ENCODE data around the gene LHFPL3.
"Not testable (repeated sequence)": the region's sequence is repeated elsewhere in the genome, so short reads cannot be mapped to it uniquely, and the experiment has no call there.

LHFPL3 gene

GRCh38 chr7:104906556-104906955 lies 578.2 kb downstream of the LHFPL3 start:
- DNase-seq = no peak

- DNase-seq = no peak
Measured at GRCh38 chr7:104908636-104909035, 580.2 kb downstream of the LHFPL3 start.

DNA sequence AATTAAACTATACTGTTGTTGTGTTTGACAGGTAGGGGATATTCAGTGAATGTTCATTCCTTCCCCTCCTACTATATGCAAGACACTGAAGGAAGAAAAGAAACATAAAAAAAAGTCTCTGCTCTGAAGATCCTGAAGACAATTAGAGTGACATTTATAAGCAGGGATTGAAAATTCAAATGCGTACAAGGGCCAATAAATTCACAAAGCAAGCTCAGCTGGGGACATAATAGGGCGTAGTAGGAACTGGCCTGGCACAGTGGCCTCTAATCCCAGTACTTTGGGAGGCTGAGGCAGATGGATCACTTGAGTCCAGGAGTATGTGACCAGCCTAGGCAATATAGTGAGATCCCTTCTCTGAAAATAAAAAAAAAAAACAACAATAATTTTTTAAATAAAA lies 580.7 kb downstream of the LHFPL3 start:
- no peak for DNase-seq

- DNase-seq = no peak
Measured at GRCh38 chr7:104914421-104914820, 586.0 kb downstream of the LHFPL3 start.

DNA sequence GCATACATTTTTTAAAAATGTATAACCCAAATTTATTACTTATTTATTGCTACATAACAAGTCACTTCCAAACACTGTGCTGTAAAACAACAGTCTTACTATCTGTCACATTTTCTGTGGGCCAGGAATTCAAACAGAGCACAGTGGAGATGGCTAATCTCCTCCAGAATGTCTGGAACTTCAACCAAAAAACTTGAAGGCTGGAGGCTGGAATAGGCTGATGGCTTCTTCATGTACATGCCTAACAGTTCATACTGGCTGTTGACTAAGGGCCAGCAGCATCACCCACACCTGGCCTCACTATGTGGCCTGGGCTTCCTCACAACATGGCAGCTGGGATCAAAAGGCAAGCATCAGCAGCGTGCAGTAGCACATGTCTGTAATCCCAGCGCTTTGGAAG lies 593.2 kb downstream of the LHFPL3 start:
- no peak for DNase-seq

DNA sequence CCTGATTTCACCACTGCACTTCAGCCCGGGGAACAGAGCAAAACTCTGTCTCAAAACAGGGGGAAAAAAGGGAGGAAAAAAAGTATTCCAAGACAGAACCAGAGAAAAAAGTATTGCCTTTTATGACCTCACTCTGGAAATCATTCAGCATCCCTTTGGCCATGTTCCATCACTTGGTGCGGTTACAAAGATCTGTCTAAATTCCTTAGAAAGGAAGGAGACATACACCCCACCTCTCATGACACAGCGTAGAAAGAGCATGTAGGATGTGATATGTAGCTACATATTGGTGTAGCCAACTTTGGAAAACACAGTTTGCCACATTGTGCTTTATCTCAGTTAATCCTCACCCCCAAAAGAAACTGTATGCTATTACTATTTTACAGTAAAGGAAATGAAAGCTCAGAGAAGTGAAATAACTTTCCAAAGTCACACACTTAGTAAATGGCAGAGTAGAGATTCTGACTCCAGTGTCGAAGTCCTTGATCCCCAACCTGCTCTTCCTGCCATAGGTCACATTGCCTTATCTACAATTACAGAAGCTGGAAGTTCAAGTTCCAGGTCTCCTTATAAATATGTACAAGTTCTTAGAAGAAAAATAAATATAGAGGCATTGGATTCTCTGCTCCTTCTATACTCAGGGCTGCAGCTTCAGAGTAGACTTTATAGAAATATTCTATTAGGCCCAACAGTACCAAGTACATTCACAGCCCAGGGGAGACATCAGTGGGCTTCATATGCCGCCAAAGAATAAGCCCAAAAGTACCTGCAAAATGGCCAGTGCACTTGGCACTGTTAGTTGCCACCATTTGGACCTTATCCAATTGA lies 594.0 kb downstream of the LHFPL3 start:
- DNase-seq = no peak

DNA sequence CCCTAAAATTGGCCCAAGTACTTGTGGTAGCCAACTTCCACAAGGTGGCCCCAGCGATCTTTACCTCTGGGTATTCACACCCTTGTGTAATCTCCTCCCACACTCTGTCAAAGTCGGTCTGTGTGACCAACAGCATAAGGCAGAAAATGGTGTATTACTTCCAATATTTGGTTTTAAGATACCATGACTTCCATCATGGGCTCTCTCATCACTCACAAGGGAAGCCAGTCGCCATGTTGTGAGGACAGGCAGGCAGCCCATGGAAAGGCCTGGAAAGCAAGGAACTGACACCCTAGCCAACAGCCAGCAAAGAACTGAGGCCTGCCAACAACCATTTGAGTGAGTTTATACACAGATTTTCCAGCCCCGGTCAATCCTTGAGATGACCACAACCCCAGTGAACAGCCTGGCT lies 594.6 kb downstream of the LHFPL3 start:
- peak; percentile 29 for DNase-seq

- not testable (repeated sequence) for DNase-seq
Measured at GRCh38 chr7:104926189-104926588, 597.8 kb downstream of the LHFPL3 start.

GRCh38 chr7:104926601-104927041 lies 598.2 kb downstream of the LHFPL3 start:
- DNase-seq = no peak

- peak; percentile 77 for DNase-seq
Measured at GRCh38 chr7:104927055-104927454, 598.7 kb downstream of the LHFPL3 start.

- DNase-seq = no peak
Measured at GRCh38 chr7:104928721-104929400, 600.5 kb downstream of the LHFPL3 start.

GRCh38 chr7:104929921-104930320 lies 601.5 kb downstream of the LHFPL3 start:
- no peak for DNase-seq

GRCh38 chr7:104931181-104931781 lies 602.9 kb downstream of the LHFPL3 start:
- DNase-seq = no peak

DNA sequence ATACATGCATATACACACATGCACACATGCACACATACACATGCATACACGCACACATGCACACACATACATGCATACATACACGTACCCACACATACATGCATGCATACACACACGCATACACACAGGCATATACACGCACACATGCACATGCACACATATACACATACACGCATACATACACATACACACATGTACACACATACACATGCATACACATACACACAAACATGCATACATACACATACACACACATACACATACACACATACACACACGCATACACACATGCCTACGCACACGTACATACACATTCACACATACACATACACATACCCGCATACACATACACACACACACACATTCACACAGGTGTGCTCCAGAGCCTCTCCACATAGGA lies 604.6 kb downstream of the LHFPL3 start:
- no peak for DNase-seq

GRCh38 chr7:104933521-104933988 lies 605.2 kb downstream of the LHFPL3 start:
- DNase-seq = no peak

DNA sequence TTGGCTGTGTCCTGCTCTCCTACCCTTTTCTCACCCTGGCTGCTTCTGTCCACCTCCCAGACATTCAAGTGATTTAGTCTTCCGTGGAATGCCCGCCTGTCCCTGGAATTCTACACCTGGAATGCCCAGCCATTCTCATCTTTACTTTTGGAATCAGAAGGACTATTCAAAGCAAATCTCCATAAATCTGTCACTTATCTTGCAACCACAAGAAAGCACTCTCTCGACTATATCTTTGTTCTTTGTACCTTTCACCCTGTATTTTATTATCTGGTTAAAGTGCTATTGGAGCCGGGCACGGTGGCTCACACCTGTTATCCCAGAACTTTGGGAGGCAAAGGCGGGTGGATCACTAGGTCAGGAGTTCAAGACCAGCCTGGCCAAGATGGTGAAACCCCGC lies 606.3 kb downstream of the LHFPL3 start:
- DNase-seq = no peak

- no peak for DNase-seq
Measured at GRCh38 chr7:104935276-104935675, 606.9 kb downstream of the LHFPL3 start.

DNA sequence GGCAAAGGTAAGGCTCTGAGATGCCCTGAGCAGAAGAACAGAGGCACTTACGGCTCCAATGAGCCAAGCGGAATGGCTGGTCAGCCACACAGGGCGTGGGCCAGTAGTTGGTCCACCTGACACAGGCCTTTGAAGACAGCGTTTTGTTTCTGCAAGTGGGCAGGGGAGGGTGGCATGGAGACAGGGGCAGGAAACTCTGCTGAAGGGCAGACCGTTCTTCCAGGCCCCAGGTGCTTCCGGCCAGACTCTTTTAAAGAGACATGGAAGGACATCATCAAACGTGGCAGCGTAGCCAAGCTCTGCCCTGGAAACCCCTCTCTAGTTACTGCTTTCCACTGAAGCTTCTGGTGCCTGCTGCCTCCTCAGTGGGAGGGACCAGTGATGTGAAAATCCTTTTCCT lies 608.1 kb downstream of the LHFPL3 start:
- DNase-seq = no peak

DNA sequence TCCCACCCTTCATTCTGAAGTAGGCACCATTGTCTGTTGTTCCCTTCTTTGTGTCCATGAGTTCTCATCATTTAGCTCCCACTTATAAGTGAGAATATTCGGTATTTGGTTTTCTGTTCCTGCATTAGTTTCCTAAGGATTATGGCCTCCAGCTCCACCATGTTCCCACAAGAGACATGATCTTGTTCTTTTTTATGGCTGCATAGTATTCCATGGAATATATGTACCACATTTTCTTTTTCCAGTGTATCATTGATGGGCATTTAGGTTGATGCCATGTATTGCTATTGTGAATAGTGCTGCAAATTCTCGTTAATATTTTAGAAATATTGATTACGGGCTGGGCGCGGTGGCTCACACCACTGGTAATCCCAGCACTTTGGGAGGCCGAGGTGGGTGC lies 609.1 kb downstream of the LHFPL3 start:
- not testable (repeated sequence) for DNase-seq

DNA sequence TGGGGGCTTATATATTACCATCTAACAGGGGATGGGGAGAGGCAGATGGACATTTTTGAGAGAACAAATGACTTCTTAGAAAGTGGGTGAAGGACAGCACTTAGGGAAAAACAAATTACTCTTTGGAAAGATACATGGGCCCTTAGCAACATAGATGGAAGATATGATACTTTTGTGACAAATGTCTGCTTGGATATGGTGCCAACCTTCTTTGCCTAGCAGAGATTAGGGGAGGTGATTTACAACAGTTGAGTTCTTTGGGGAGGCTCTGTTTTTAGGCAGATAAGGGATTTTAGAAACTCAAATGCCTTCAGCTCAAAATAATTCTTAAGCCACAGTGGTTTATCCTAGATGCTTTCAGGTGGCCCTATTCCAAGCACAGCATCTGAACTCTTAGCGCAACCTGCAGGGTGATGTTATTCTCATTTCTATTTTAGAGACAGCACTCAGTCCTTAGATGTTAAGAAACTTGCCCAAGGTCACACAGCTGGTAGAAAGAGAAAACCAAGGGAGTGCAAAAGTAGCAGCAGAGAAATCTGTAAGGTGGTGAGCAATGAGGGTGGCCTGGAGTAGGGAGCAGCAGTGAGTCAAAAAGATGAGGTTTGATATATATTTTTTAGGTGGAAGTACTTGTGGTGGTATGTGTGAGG lies 610.5 kb downstream of the LHFPL3 start:
- DNase-seq = no peak

DNA sequence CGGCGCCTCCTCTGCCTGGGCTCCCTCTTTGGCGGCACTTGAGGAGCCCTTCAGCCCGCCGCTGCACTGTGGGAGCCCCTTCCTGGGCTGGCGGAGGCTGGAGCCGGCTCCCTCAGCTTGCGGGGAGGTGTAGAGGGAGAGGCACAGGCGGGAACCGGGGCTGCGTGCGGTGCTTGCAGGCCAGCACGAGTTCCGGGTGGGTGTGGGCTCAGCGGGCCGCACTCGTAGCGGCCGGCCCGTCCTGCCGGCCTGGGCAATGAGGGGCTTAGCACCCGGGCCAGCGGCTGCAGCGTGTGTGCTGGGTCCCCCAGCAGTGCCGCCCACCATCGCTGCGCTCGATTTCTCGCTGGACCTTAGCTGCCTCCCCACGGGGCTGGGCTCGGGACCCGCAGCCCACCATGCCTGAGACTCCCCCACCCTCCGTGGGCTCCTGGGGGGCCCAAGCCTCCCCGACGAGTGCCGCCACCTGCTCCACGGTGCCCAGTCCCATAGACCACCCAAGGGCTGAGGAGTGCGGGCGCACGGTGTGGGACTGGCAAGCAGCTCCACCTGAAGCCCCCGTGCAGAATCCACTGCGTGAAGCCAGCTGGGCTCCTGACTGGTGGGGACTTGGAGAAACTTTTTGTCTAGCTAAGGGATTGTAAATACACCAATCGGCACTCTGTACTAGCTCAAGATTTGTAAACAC lies 611.8 kb downstream of the LHFPL3 start:
- no peak for DNase-seq

GRCh38 chr7:104943502-104944343 lies 615.3 kb downstream of the LHFPL3 start:
- peak; percentile 98 for DNase-seq

Data from DMS79 (cell line).